Measurements from ENCODE around the gene PANK2.
"Not testable (repeated sequence)": the region's sequence is repeated elsewhere in the genome, so short reads cannot be mapped to it uniquely, and the experiment has no call there.

Gene PANK2

GRCh38 chr20:3871550-3872265, 17.5 kb upstream of the PANK2 start:
- DNase-seq = no peak

- no peak for DNase-seq
Observed at GRCh38 chr20:3873507-3873906, 15.7 kb upstream of the PANK2 start.

DNA sequence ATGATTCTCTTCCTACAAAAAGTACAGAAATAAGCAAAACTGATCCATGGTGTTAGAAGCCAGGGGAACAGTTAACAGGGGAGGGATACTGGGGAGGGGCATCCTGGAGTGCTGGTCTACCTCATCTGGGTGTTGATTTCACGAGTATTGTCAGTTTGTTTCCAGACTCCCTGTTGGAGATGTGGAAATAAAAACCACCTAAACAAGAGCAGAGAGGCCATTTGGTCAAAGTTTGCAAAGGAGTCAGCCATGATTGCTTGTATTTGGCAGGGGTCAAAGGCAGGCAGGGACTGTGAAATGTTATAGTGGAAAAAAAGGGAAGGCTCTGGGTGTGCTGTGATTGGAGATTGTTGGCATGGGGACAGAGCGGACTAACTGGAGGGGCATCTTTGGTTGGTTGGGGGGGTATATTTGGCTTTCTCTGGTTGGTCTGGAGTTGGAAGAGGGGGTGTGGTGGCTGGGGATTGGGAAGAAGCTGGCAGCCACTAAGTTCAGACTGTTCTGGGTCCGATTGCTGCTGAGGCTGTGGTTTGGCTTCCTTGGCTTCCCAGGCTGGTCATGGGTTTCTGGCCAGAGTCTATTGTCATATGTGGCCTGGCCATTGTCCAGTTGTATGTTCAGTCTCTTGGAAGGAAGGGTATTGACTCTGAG, 14.9 kb upstream of the PANK2 start:
- DNase-seq = no peak

- DNase-seq = no peak
Observed at GRCh38 chr20:3875378-3875974, 13.7 kb upstream of the PANK2 start.

GRCh38 chr20:3876000-3876399, 13.2 kb upstream of the PANK2 start:
- no peak for DNase-seq

DNA sequence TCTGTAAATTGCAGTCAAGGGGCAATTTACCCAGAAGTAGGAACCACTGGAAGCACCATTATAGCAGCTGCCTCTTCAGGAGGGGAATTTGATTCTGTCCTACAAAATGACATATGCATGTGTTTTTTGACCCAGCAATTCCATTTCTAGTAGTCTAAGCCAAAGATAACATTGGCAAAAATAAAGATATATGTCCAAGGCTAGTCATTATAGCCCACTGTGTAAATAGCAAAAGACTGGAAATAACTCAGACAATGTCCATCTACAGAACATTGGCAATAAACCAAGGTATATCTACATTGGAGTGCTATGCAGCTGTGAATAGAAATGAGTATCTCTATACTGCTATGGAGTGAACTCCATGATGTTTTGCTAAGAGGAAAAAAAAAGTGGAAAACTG, 12.5 kb upstream of the PANK2 start:
- DNase-seq = no peak

GRCh38 chr20:3878921-3879274, 10.3 kb upstream of the PANK2 start:
- DNase-seq = not testable (repeated sequence)

- DNase-seq = no peak
Observed at GRCh38 chr20:3885715-3886114, 3.5 kb upstream of the PANK2 start.

GRCh38 chr20:3887876-3888620, 1.1 kb upstream of the PANK2 start:
- DNase-seq = no peak

- DNase-seq = peak; percentile 20
Observed at GRCh38 chr20:3889489-3890397, 556 bp downstream of the PANK2 start.

GRCh38 chr20:3890398-3890751, 1.2 kb downstream of the PANK2 start:
- no peak for DNase-seq

DNA sequence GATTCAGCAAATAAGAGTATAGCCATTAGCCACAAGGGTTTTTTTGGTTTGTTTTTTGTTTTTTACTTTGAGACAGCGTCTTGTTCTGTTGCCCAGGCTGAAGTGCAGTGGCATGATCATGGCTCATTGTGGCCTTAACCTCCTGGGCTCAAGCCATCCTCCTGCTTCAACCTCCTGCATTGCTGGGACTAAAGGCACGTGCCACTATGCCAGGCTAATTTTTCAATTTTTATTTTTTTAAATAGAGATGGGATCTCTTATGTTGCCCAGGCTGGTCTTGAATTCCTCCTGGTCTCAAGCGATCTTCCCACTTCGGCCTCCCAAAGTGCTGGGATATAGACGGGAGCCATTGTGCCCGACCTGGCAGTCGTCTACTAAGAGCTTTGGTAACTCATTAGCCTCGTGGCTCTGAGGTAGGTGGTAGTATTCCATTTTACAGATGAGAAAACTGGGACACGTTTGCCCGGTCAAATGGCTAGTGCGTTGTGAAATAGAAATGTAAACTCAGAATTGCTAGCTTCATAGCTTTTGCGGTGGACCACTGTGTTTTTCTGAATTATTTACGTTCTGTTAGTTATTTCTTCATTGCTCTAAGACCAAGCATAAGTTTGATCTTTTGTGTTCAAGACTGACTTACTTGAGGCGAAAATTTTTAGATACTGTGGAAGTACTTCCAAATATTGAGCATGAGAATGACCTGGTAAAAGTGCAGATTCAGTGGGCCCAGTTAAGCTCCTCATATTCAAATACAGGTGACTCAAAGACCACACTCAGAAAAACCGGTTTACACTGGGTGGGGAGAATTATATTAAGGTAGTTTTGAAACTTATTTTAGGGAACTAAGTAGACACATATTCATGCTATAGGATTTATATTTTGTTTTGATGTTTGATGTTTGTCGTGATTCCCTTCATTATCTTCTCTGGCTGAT, 2.1 kb downstream of the PANK2 start:
- DNase-seq = no peak

- DNase-seq = no peak
Observed at GRCh38 chr20:3894796-3895195, 5.6 kb downstream of the PANK2 start.

DNA sequence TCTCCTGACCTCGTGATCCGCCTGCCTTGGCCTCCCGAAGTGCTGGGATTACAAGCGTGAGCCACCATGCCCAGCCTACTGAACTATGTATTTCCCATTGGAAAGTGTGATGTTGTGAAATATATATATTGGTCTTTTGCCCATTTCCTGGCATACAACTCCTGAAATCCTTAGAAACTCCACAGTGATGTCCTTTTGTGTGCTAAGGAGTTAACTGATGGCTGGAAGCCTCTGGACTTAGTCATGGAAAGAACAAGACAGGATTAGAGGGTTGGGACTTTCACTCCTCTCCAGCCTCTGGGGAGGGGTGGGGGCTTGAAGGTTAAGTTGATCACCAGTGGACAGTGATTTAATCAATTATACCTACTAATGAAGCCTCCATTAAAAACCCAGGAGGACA, 7.1 kb downstream of the PANK2 start:
- DNase-seq = no peak

GRCh38 chr20:3896853-3897583, 7.8 kb downstream of the PANK2 start:
- no peak for DNase-seq

DNA sequence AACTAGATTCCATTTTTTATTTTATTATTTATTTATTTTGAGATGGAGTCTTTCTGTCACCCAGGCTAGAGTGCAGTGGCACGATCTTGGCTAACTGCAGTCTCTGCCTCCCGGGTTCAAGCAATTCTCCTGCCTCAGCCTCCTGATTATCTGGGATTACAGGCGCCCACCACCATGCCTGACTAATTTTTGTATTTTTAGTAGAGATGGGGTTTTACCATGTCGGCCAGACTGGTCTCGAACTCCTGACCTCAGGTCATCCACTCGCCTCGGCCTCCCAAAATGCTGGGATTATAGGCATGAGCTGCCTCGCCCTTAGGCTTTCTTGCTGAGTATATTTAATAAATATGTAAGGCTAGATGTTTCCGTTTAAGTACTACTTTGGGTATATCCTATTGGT, 9.0 kb downstream of the PANK2 start:
- not testable (repeated sequence) for DNase-seq

- no peak for DNase-seq
Observed at GRCh38 chr20:3898639-3899038, 9.5 kb downstream of the PANK2 start.

- DNase-seq = no peak
Observed at GRCh38 chr20:3900187-3900604, 11.0 kb downstream of the PANK2 start.

- DNase-seq = no peak
Observed at GRCh38 chr20:3901028-3901705, 12.0 kb downstream of the PANK2 start.
